Stimulated activated CD4-positive, alpha-beta T cell treated with anti-CD3 and anti-CD28 coated beads, Interleukin-1b, Interleukin-23, amount 100 ng/mL, for 24 hours (primary cell): ENCODE measurements around the gene CEP170B.
"Not testable (repeated sequence)": the region's sequence is repeated elsewhere in the genome, so short reads cannot be mapped to it uniquely, and the experiment has no call there.

Source experiments
- DNase-seq, 4 experiments: peaks; one replicate each; pipeline ENCODE4 v3.0.0-alpha.2; 2020; ENCODE audit warnings: low read depth in 4 of 4, low spot score in 1 of 4

The CEP170B gene

GRCh38 chr14:104904650-104905578 lies 39.8 kb downstream of the CEP170B start:
- DNase-seq = not testable (repeated sequence)

GRCh38 chr14:104905579-104905933 lies 40.5 kb downstream of the CEP170B start:
- DNase-seq = not testable (repeated sequence)

- no peak for DNase-seq
Measured at GRCh38 chr14:104908303-104908702, 43.2 kb downstream of the CEP170B start.

GRCh38 chr14:104912053-104912452 lies 47.0 kb downstream of the CEP170B start:
- DNase-seq = no peak

- no peak for DNase-seq
Measured at GRCh38 chr14:104913435-104913834, 48.4 kb downstream of the CEP170B start.

GRCh38 chr14:104917116-104917515 lies 52.0 kb downstream of the CEP170B start:
- no peak for DNase-seq

GRCh38 chr14:104917993-104918392 lies 52.9 kb downstream of the CEP170B start:
- no peak for DNase-seq

GRCh38 chr14:104919152-104919992 lies 54.3 kb downstream of the CEP170B start:
- not testable (repeated sequence) for DNase-seq

GRCh38 chr14:104919993-104920315 lies 54.9 kb downstream of the CEP170B start:
- no peak for DNase-seq

- DNase-seq = no peak
Measured at GRCh38 chr14:104923640-104924420, 58.8 kb downstream of the CEP170B start.

- no peak for DNase-seq
Measured at GRCh38 chr14:104924421-104925213, 59.5 kb downstream of the CEP170B start, which contains the start of gene PLD4. Gene PLD4 (plus strand): TSS chr14:104924879. CDS start chr14:104927141, 2,262 bp downstream.

- no peak for DNase-seq
Measured at GRCh38 chr14:104925214-104925854, 60.3 kb downstream of the CEP170B start.

GRCh38 chr14:104925855-104926609 lies 61.0 kb downstream of the CEP170B start:
- no peak for DNase-seq

GRCh38 chr14:104926619-104927431 lies 61.8 kb downstream of the CEP170B start:
- no peak for DNase-seq

GRCh38 chr14:104927432-104927816 lies 62.4 kb downstream of the CEP170B start:
- DNase-seq = no peak

GRCh38 chr14:104927901-104928300 lies 62.8 kb downstream of the CEP170B start:
- DNase-seq = no peak

GRCh38 chr14:104928391-104929133 lies 63.5 kb downstream of the CEP170B start:
- DNase-seq = no peak
